HCT116 (cell line): ENCODE results near the gene ERC2. TPM values are rescaled to one million over a fixed set of nuclear protein-coding genes. Genes with fewer than 3 reads are reported as not detected.

Experiments
- ATAC-seq: fragments of 200-7000 bp; cut with Tn5 transposase; 2 replicates; pipeline ENCODE4 v1.9.1; 2020; ENCODE audit warnings: mild to moderate bottlenecking, moderate library complexity
- BruUV-seq: library from RNA; stranded (reverse); fragments of 400-500 nt; replicated peaks from 2 replicates; lab custom pipeline; 2021; lab: Mats Ljungman, UMichigan
- CTCF ChIA-PET: fragments of 300-600 bp; sonication (Branson Sonifier 250); formaldehyde crosslinking; loops from one replicate; lab custom pipeline; 2021; ENCODE audit warnings: antibody characterized with exemption; lab: Charles Lee
- POLR2A ChIA-PET: fragments of 300-600, 350-600 bp; sonication (Branson Sonifier 250); formaldehyde crosslinking; loops from one replicate; lab custom pipeline; 2021; ENCODE audit warnings: antibody characterized with exemption; lab: Charles Lee
- RAD21 ChIA-PET, 2 experiments: fragments of 300-600 bp; sonication (Branson Sonifier 250); formaldehyde crosslinking; loops; one replicate each; lab custom pipeline; 2023; ENCODE audit warnings: low total read pairs in 2 of 2; ENCODE audit not compliant: uncharacterized antibody in 2 of 2, unreplicated experiment in 2 of 2, low non-redundant PET in 1 of 2; lab: Charles Lee
- DNase-seq: peaks from one replicate; pipeline ENCODE4 v3.0.0-alpha.2; 2010; ENCODE audit warnings: low read depth, low spot score
- H2AFZ ChIP-seq: fragments of 200-600 bp; shearing (Covaris generic), sonication (generic); 2 replicates; pipeline ENCODE4 v1.6.1; 2017; ENCODE audit warnings: low read depth, mixed run types, mixed read lengths, antibody characterized with exemption, low read length; ENCODE audit not compliant: poor library complexity, severe bottlenecking
- H3K27ac ChIP-seq: 2 replicates; pipeline ENCODE4 v1.5.1; 2012; ENCODE audit warnings: low read depth, low read length
- H3K27me3 ChIP-seq: fragments of 200-600 bp; sonication (generic); 2 replicates; pipeline ENCODE4 v1.6.1; 2016; ENCODE audit warnings: mixed run types, low read length, mixed read lengths; ENCODE audit not compliant: insufficient read depth
- H3K36me3 ChIP-seq, 2 experiments: fragments of 200-500 bp in 1 of 2; fragments of 200-600 bp in 1 of 2; sonication (Bioruptor generic) in 1 of 2; sonication (generic) in 1 of 2; 2 replicates each; pipeline versions ENCODE4 v1.5.1 to v1.6.1; 2014 to 2016; ENCODE audit warnings: low read length in 2 of 2, inconsistent platforms in 1 of 2, mixed read lengths in 1 of 2, mixed run types in 1 of 2; ENCODE audit not compliant: insufficient read depth in 2 of 2, control insufficient read depth in 1 of 2
- H3K4me1 ChIP-seq, 2 experiments: fragments of 200-600 bp in 1 of 2; sonication (generic) in 1 of 2; 2 replicates each; pipeline versions ENCODE4 v1.5.1 to v1.6.1; 2012 to 2017; ENCODE audit warnings: low read length in 2 of 2, inconsistent platforms in 1 of 2, mild to moderate bottlenecking in 1 of 2, mixed read lengths in 1 of 2, mixed run types in 1 of 2, moderate library complexity in 1 of 2; ENCODE audit not compliant: insufficient read depth in 2 of 2, control insufficient read depth in 1 of 2
- H3K4me2 ChIP-seq: fragments of 200-600 bp; sonication (generic); 2 replicates; pipeline ENCODE4 v1.6.1; 2017; ENCODE audit warnings: mixed run types, low read length, mixed read lengths
- H3K4me3 ChIP-seq, 2 experiments: fragments of 200-600 bp in 1 of 2; sonication (generic) in 1 of 2; replicated peaks in 1 of 2; 2 replicates each; pipeline ENCODE4 v1.5.1; 2011 to 2016; ENCODE audit warnings: low read length in 2 of 2, control low read depth in 1 of 2, low read depth in 1 of 2, mild to moderate bottlenecking in 1 of 2, mixed read lengths in 1 of 2, mixed run types in 1 of 2
- H3K79me2 ChIP-seq: fragments of 200-600 bp; sonication (generic); 2 replicates; pipeline ENCODE4 v1.6.1; 2017; ENCODE audit warnings: mild to moderate bottlenecking, mixed run types, low read length, moderate library complexity, mixed read lengths; ENCODE audit not compliant: insufficient read depth
- H3K9ac ChIP-seq: fragments of 200-600 bp; sonication (generic); 2 replicates; pipeline ENCODE4 v1.6.1; 2016; ENCODE audit warnings: low read length, mixed read lengths
- H3K9me2 ChIP-seq: fragments of 200-600 bp; sonication (generic), shearing (Covaris generic); 2 replicates; pipeline ENCODE4 v1.6.1; 2017; ENCODE audit warnings: mixed run types, mild to moderate bottlenecking, moderate library complexity; ENCODE audit not compliant: insufficient read depth
- H3K9me3 ChIP-seq, 2 experiments: fragments of 200-500 bp in 1 of 2; fragments of 200-600 bp in 1 of 2; sonication (Bioruptor generic) in 1 of 2; sonication (generic) in 1 of 2; 2 replicates each; pipeline ENCODE4 v1.6.1; 2014 to 2017; ENCODE audit warnings: low read length in 2 of 2, mixed read lengths in 2 of 2, inconsistent platforms in 1 of 2, low read depth in 1 of 2, mild to moderate bottlenecking in 1 of 2, mixed run types in 1 of 2, moderate library complexity in 1 of 2; ENCODE audit not compliant: control insufficient read depth in 1 of 2, insufficient read depth in 1 of 2
- H4K20me1 ChIP-seq: fragments of 200-600 bp; sonication (generic), shearing (Covaris generic); 2 replicates; pipeline ENCODE4 v1.6.1; 2017; ENCODE audit warnings: mixed run types, mild to moderate bottlenecking, moderate library complexity; ENCODE audit not compliant: insufficient read depth
- CEBPB ChIP-seq: IDR thresholded peaks from 2 replicates; pipeline ENCODE4 v1.6.1; 2012; ENCODE audit warnings: low read depth
- EGR1 ChIP-seq: IDR thresholded peaks from 2 replicates; pipeline ENCODE4 v1.6.1; 2012; ENCODE audit warnings: low read depth
- ELF1 ChIP-seq: IDR thresholded peaks from 2 replicates; pipeline ENCODE4 v1.6.1; 2012; ENCODE audit warnings: low read depth, borderline replicate concordance
- EZH2 ChIP-seq: fragments of 200-600 bp; sonication (generic); IDR thresholded peaks from 2 replicates; pipeline ENCODE4 v1.6.1; 2017; ENCODE audit warnings: antibody characterized with exemption, mixed run types
- JUND ChIP-seq: IDR thresholded peaks from 2 replicates; pipeline ENCODE4 v1.6.1; 2012
- MAX ChIP-seq: IDR thresholded peaks from 2 replicates; pipeline ENCODE4 v1.6.1; 2012
- POLR2AphosphoS5 ChIP-seq: IDR thresholded peaks from 2 replicates; pipeline ENCODE4 v1.6.1; 2011; ENCODE audit warnings: mild to moderate bottlenecking, low read depth, low read length, moderate library complexity
- SIN3A ChIP-seq: IDR thresholded peaks from 2 replicates; pipeline ENCODE4 v1.6.1; 2012; ENCODE audit warnings: low read depth
- SP1 ChIP-seq: IDR thresholded peaks from 2 replicates; pipeline ENCODE4 v1.6.1; 2012; ENCODE audit warnings: low read depth
- SRF ChIP-seq: IDR thresholded peaks from 2 replicates; pipeline ENCODE4 v1.6.1; 2012; ENCODE audit warnings: low read depth
- TCF7L2 ChIP-seq: IDR thresholded peaks from 2 replicates; pipeline ENCODE4 v1.7.0; 2011; ENCODE audit warnings: borderline replicate concordance, inconsistent platforms; ENCODE audit not compliant: insufficient read depth, insufficient read length; ENCODE audit errors: extremely low read depth
- YY1 ChIP-seq: IDR thresholded peaks from 2 replicates; pipeline ENCODE4 v1.6.1; 2011; ENCODE audit warnings: low read length, low read depth, moderate library complexity, mild to moderate bottlenecking; ENCODE audit not compliant: insufficient replicate concordance; ENCODE audit errors: extremely low read depth
- ZBTB33 ChIP-seq: IDR thresholded peaks from 2 replicates; pipeline ENCODE4 v1.6.1; 2011; ENCODE audit warnings: mild to moderate bottlenecking, low read length, moderate library complexity; ENCODE audit not compliant: insufficient replicate concordance; ENCODE audit errors: extremely low read depth
- ZFX ChIP-seq: fragments of 450-650 bp; IDR thresholded peaks from 2 replicates; pipeline ENCODE4 v1.6.1; 2017
- ZNF274 ChIP-seq: fragments of 200-500 bp; sonication (Bioruptor generic); IDR thresholded peaks from 2 replicates; pipeline ENCODE4 v1.6.1; 2014; ENCODE audit warnings: mild to moderate bottlenecking, low read depth, low read length, inconsistent platforms
- intact Hi-C: fragments of 100-400 bp; cut with micrococcal nuclease; formaldehyde crosslinking; loops from 2 replicates; pipeline ENCODE4 v1.10.0; 2022
- total RNA-seq: library from RNA; stranded (reverse); gene quantifications from one replicate; pipeline ENCODE4 v1.2.1, GENCODE V29; 2021; ENCODE audit not compliant: unreplicated experiment

ERC2 gene
- total RNA-seq, 1 experiment from 2014 or later, result not detected

- no peak for TF ChIP-seq YY1
- no peak for TF ChIP-seq MAX
- TF ChIP-seq EZH2, result no peak
- no peak for TF ChIP-seq EGR1
- TF ChIP-seq SRF, result no peak
- no peak for TF ChIP-seq TCF7L2
- no peak for TF ChIP-seq ELF1
- no peak for TF ChIP-seq ZFX
- no peak for TF ChIP-seq POLR2AphosphoS5
- TF ChIP-seq CEBPB, result no peak
- TF ChIP-seq JUND, result no peak
- no peak for TF ChIP-seq ZBTB33
- no peak for TF ChIP-seq SIN3A
- no peak for TF ChIP-seq ZNF274
- TF ChIP-seq SP1, result no peak
- Histone ChIP-seq H4K20me1 (no peaks in the 10 kb centered on the region), H3K27ac (no peak overlapping the region), H3K36me3 (no peaks in the 10 kb centered on the region), H2AFZ (no peak overlapping the region), H3K79me2 (no peaks in the 10 kb centered on the region), H3K4me3 (no peak overlapping the region), H3K9me3 (no peaks in the 10 kb centered on the region; a peak in 2 of 4 replicates), H3K4me1 (no peaks in the 10 kb centered on the region), H3K9me2 (no peaks in the 10 kb centered on the region), H3K4me2 (no peak overlapping the region), H3K27me3 (no peaks in the 10 kb centered on the region), H3K9ac (no peak overlapping the region)
- no TSS peak for BruUV-seq
- intact Hi-C loops, result no loop called here
- DNase-seq (no peak), ATAC-seq (no peak)
- ChIA-PET POLR2A (no interaction called here), CTCF (no interaction called here), RAD21 (no interaction called here)
These were observed 991.8 kb downstream of the ERC2 start for GRCh38 chr3:55476515-55476914.
